HUES48 (cell line): ENCODE results near the gene AP4B1.

Source experiments
- H3K27ac ChIP-seq: one replicate; pipeline ENCODE4 v1.7.0; 2013; ENCODE audit warnings: low read depth, low read length, inconsistent platforms
- H3K27me3 ChIP-seq: 2 replicates; pipeline ENCODE4 v1.6.1; 2013; ENCODE audit warnings: mild to moderate bottlenecking, low read length; ENCODE audit not compliant: control insufficient read depth, insufficient read depth
- H3K36me3 ChIP-seq: 2 replicates; pipeline ENCODE4 v1.6.1; 2013; ENCODE audit warnings: low read length; ENCODE audit not compliant: control insufficient read depth, insufficient read depth
- H3K4me1 ChIP-seq: 2 replicates; pipeline ENCODE4 v1.6.1; 2013; ENCODE audit warnings: mild to moderate bottlenecking, low read length; ENCODE audit not compliant: control insufficient read depth, insufficient read depth
- H3K4me3 ChIP-seq: 2 replicates; pipeline ENCODE4 v1.5.1; 2013; ENCODE audit warnings: mild to moderate bottlenecking, low read depth, low read length
- H3K9ac ChIP-seq: 2 replicates; pipeline ENCODE4 v1.6.1; 2013; ENCODE audit warnings: mild to moderate bottlenecking, low read depth, low read length, moderate library complexity
- H3K9me3 ChIP-seq: 2 replicates; pipeline ENCODE4 v1.6.1; 2013; ENCODE audit warnings: low read length; ENCODE audit not compliant: control insufficient read depth, insufficient read depth

Gene AP4B1

GRCh38 chr1:113929750-113930498, 25.3 kb upstream of the AP4B1 start:
- H3K27ac ChIP-seq, result peak overlapping the region; percentile 84
- no peaks in the 10 kb centered on the region for H3K36me3 ChIP-seq
- no peaks in the 10 kb centered on the region for H3K9me3 ChIP-seq
- peaks cover 17% of the 10 kb centered on the region for H3K4me1 ChIP-seq
- peak overlapping the region; percentile 96 for H3K4me3 ChIP-seq
- peak overlapping the region; percentile 67 for H3K9ac ChIP-seq
- no peaks in the 10 kb centered on the region for H3K27me3 ChIP-seq

- Histone ChIP-seq H3K9me3 (no peaks in the 10 kb centered on the region), H3K27me3 (no peaks in the 10 kb centered on the region), H3K4me3 (peak within 1 kb of the TSS; percentile 96), H3K4me1 (peaks cover 17% of the 10 kb centered on the region), H3K27ac (peak within 1 kb of the TSS; percentile 84), H3K36me3 (no peaks in the 10 kb centered on the region), H3K9ac (peak within 1 kb of the TSS; percentile 67)
Measured at GRCh38 chr1:113928941-113929749, 24.5 kb upstream of the AP4B1 start, which contains the start of gene HIPK1. HIPK1 (plus strand) TSS chr1:113929324.

- H3K36me3 ChIP-seq, result no peaks in the 10 kb centered on the region
- no peaks in the 10 kb centered on the region for H3K9me3 ChIP-seq
- no peaks in the 10 kb centered on the region for H3K27me3 ChIP-seq
- H3K27ac ChIP-seq, result peak overlapping the region; percentile 22
- peaks cover 17% of the 10 kb centered on the region for H3K4me1 ChIP-seq
- H3K4me3 ChIP-seq, result peak overlapping the region; percentile 96
- no peak overlapping the region for H3K9ac ChIP-seq
Measured at GRCh38 chr1:113928187-113928930, 23.8 kb upstream of the AP4B1 start.

- Histone ChIP-seq H3K4me1 (no peaks in the 10 kb centered on the region), H3K27me3 (no peaks in the 10 kb centered on the region)
Measured at GRCh38 chr1:113924473-113924872, 19.9 kb upstream of the AP4B1 start.

GRCh38 chr1:113922957-113923356, 18.4 kb upstream of the AP4B1 start:
- H3K9me3 ChIP-seq, result no peaks in the 10 kb centered on the region
- no peak overlapping the region for H3K27ac ChIP-seq
- H3K4me3 ChIP-seq, result no peak overlapping the region
- no peaks in the 10 kb centered on the region for H3K36me3 ChIP-seq
- no peaks in the 10 kb centered on the region for H3K27me3 ChIP-seq
- H3K9ac ChIP-seq, result no peak overlapping the region
- no peaks in the 10 kb centered on the region for H3K4me1 ChIP-seq

More at GRCh38 chr1:113924473-113924872, 19.9 kb upstream of the AP4B1 start:
- Histone ChIP-seq H3K9ac (no peak overlapping the region), H3K27ac (no peak overlapping the region), H3K9me3 (no peaks in the 10 kb centered on the region), H3K36me3 (no peaks in the 10 kb centered on the region), H3K4me3 (no peak overlapping the region)

- no peaks in the 10 kb centered on the region for H3K36me3 ChIP-seq
- no peak overlapping the region for H3K4me3 ChIP-seq
- H3K9me3 ChIP-seq, result no peaks in the 10 kb centered on the region
- H3K9ac ChIP-seq, result no peak overlapping the region
- no peaks in the 10 kb centered on the region for H3K27me3 ChIP-seq
- no peak overlapping the region for H3K27ac ChIP-seq
- no peaks in the 10 kb centered on the region for H3K4me1 ChIP-seq
Measured at GRCh38 chr1:113918243-113918642, 13.6 kb upstream of the AP4B1 start.

- no peaks in the 10 kb centered on the region for H3K27me3 ChIP-seq
- no peak overlapping the region for H3K27ac ChIP-seq
- no peak overlapping the region for H3K9ac ChIP-seq
- no peak overlapping the region for H3K4me3 ChIP-seq
- no peaks in the 10 kb centered on the region for H3K9me3 ChIP-seq
- 0 out of 2 replicates have a peak, but pooled peaks cover 2% of the 10 kb centered on the region for H3K36me3 ChIP-seq
- H3K4me1 ChIP-seq, result no peaks in the 10 kb centered on the region
Measured at GRCh38 chr1:113917400-113918082, 12.9 kb upstream of the AP4B1 start.

GRCh38 chr1:113916974-113917373, 12.4 kb upstream of the AP4B1 start:
- Histone ChIP-seq H3K36me3 (peaks cover 7% of the 10 kb centered on the region), H3K9ac (no peak overlapping the region), H3K9me3 (no peaks in the 10 kb centered on the region), H3K4me3 (no peak overlapping the region), H3K27me3 (no peaks in the 10 kb centered on the region), H3K4me1 (no peaks in the 10 kb centered on the region), H3K27ac (no peak overlapping the region)

- Histone ChIP-seq H3K4me1 (no peaks in the 10 kb centered on the region), H3K9ac (no peak overlapping the region), H3K4me3 (no peak overlapping the region), H3K27me3 (no peaks in the 10 kb centered on the region), H3K9me3 (no peaks in the 10 kb centered on the region), H3K36me3 (peaks cover 32% of the 10 kb centered on the region), H3K27ac (no peak overlapping the region)
Measured at GRCh38 chr1:113913887-113914664, 9.5 kb upstream of the AP4B1 start.

GRCh38 chr1:113913312-113913668, 8.7 kb upstream of the AP4B1 start:
- Histone ChIP-seq H3K4me3 (no peak overlapping the region), H3K4me1 (no peaks in the 10 kb centered on the region), H3K9me3 (no peaks in the 10 kb centered on the region), H3K27me3 (no peaks in the 10 kb centered on the region), H3K36me3 (peaks cover 39% of the 10 kb centered on the region), H3K9ac (no peak overlapping the region), H3K27ac (no peak overlapping the region)
